BLaER1 (cell line): Measurements from ENCODE around the gene UBE2L6.

Experiments used
- H3K27ac ChIP-seq: shearing (Covaris generic); formaldehyde crosslinking; 2 replicates; pipeline ENCODE4 v1.8.1; 2022
- H3K27me3 ChIP-seq: shearing (Covaris generic); formaldehyde crosslinking; 2 replicates; pipeline ENCODE4 v1.8.1; 2022
- H3K36me3 ChIP-seq: shearing (Covaris generic); formaldehyde crosslinking; 2 replicates; pipeline ENCODE4 v1.8.1; 2022
- H3K4me1 ChIP-seq: shearing (Covaris generic); formaldehyde crosslinking; 2 replicates; pipeline ENCODE4 v1.8.1; 2022
- H3K4me2 ChIP-seq: shearing (Covaris generic); formaldehyde crosslinking; 2 replicates; pipeline ENCODE4 v1.8.1; 2022
- H3K4me3 ChIP-seq: shearing (Covaris generic); formaldehyde crosslinking; 2 replicates; pipeline ENCODE4 v1.8.1; 2022
- H3K9ac ChIP-seq: shearing (Covaris generic); formaldehyde crosslinking; 2 replicates; pipeline ENCODE4 v1.8.1; 2022
- H3K9me3 ChIP-seq: shearing (Covaris generic); formaldehyde crosslinking; 2 replicates; pipeline ENCODE4 v1.8.1; 2022
- H4K20me1 ChIP-seq: shearing (Covaris generic); formaldehyde crosslinking; 2 replicates; pipeline ENCODE4 v1.8.1; 2022
- Cebpa-rat ChIP-seq: shearing (Covaris generic); IDR thresholded peaks from 2 replicates; pipeline ENCODE4 v1.8.1; 2022

The UBE2L6 gene

GRCh38 chr11:57514538-57515331, 52.7 kb downstream of the UBE2L6 start:
- peaks cover 25% of the 10 kb centered on the region; the same call in 1 of the 2 replicates for H4K20me1 ChIP-seq
- peak overlapping the region; percentile 91 for H3K9ac ChIP-seq
- H3K4me2 ChIP-seq = peak overlapping the region; percentile 97
- peak overlapping the region; percentile 88 for H3K27ac ChIP-seq
- no peaks in the 10 kb centered on the region for H3K27me3 ChIP-seq
- H3K4me3 ChIP-seq = peak overlapping the region; percentile 88
- peaks cover 23% of the 10 kb centered on the region; the same call in 1 of the 2 replicates for H3K36me3 ChIP-seq
- no peak for TF ChIP-seq Cebpa-rat
- peaks cover 39% of the 10 kb centered on the region for H3K4me1 ChIP-seq
- no peaks in the 10 kb centered on the region for H3K9me3 ChIP-seq

GRCh38 chr11:57513911-57514537, 53.4 kb downstream of the UBE2L6 start:
- Histone ChIP-seq H3K9me3 (no peaks in the 10 kb centered on the region), H4K20me1 (peaks cover 25% of the 10 kb centered on the region; the same call in 1 of the 2 replicates), H3K27ac (peak overlapping the region; percentile 88), H3K4me1 (peaks cover 41% of the 10 kb centered on the region), H3K4me2 (peak overlapping the region; percentile 97), H3K4me3 (peak overlapping the region; percentile 88), H3K27me3 (no peaks in the 10 kb centered on the region), H3K36me3 (peaks cover 24% of the 10 kb centered on the region; the same call in 1 of the 2 replicates), H3K9ac (peak overlapping the region; percentile 91)
- no peak for TF ChIP-seq Cebpa-rat

- Histone ChIP-seq H3K9ac (peak overlapping the region; percentile 91), H4K20me1 (peaks cover 25% of the 10 kb centered on the region; the same call in 1 of the 2 replicates), H3K4me1 (peaks cover 47% of the 10 kb centered on the region), H3K4me2 (peak overlapping the region; percentile 97), H3K9me3 (no peaks in the 10 kb centered on the region), H3K27me3 (no peaks in the 10 kb centered on the region), H3K36me3 (peaks cover 30% of the 10 kb centered on the region; the same call in 1 of the 2 replicates), H3K4me3 (peak overlapping the region; percentile 88), H3K27ac (peak overlapping the region; percentile 88; the same call in 1 of the 2 replicates)
- no peak for TF ChIP-seq Cebpa-rat
Measured at GRCh38 chr11:57513452-57513795, 54.0 kb downstream of the UBE2L6 start.

- TF ChIP-seq Cebpa-rat = no peak
- peaks cover 25% of the 10 kb centered on the region; the same call in 1 of the 2 replicates for H4K20me1 ChIP-seq
- peak overlapping the region; percentile 88; the same call in 1 of the 2 replicates for H3K4me3 ChIP-seq
- peaks cover 50% of the 10 kb centered on the region for H3K4me1 ChIP-seq
- H3K27me3 ChIP-seq = no peaks in the 10 kb centered on the region
- peaks cover 36% of the 10 kb centered on the region; the same call in 1 of the 2 replicates for H3K36me3 ChIP-seq
- 0 out of 2 replicates have a peak overlapping the region, but pooled peaks have one; percentile 88 for H3K27ac ChIP-seq
- peak overlapping the region; percentile 97 for H3K4me2 ChIP-seq
- no peaks in the 10 kb centered on the region for H3K9me3 ChIP-seq
- H3K9ac ChIP-seq = peak overlapping the region; percentile 91; the same call in 1 of the 2 replicates
Measured at GRCh38 chr11:57512646-57513451, 54.6 kb downstream of the UBE2L6 start.

- Histone ChIP-seq H3K4me2 (peak overlapping the region; percentile 97; the same call in 1 of the 2 replicates), H3K27ac (no peak overlapping the region), H3K27me3 (no peaks in the 10 kb centered on the region), H4K20me1 (peaks cover 32% of the 10 kb centered on the region; the same call in 1 of the 2 replicates), H3K4me1 (peaks cover 50% of the 10 kb centered on the region), H3K9me3 (no peaks in the 10 kb centered on the region), H3K36me3 (peaks cover 46% of the 10 kb centered on the region), H3K4me3 (no peak overlapping the region), H3K9ac (no peak overlapping the region)
- no peak for TF ChIP-seq Cebpa-rat
Measured at GRCh38 chr11:57511741-57512430, 55.6 kb downstream of the UBE2L6 start.

- no peak for TF ChIP-seq Cebpa-rat
- Histone ChIP-seq H3K36me3 (peaks cover 77% of the 10 kb centered on the region), H3K4me1 (peaks cover 34% of the 10 kb centered on the region), H3K27ac (no peak overlapping the region), H3K4me3 (no peak overlapping the region), H4K20me1 (peaks cover 63% of the 10 kb centered on the region; the same call in 1 of the 2 replicates), H3K27me3 (no peaks in the 10 kb centered on the region), H3K9me3 (no peaks in the 10 kb centered on the region), H3K9ac (no peak overlapping the region), H3K4me2 (no peak overlapping the region)
Measured at GRCh38 chr11:57508341-57509170, 58.9 kb downstream of the UBE2L6 start.

GRCh38 chr11:57506522-57506921, 61.0 kb downstream of the UBE2L6 start:
- Histone ChIP-seq H3K4me3 (no peak overlapping the region), H3K36me3 (peaks cover 84% of the 10 kb centered on the region)

GRCh38 chr11:57504511-57504910, 63.0 kb downstream of the UBE2L6 start:
- Histone ChIP-seq H3K9me3 (no peaks in the 10 kb centered on the region), H3K36me3 (peaks cover 93% of the 10 kb centered on the region), H3K4me1 (peaks cover 24% of the 10 kb centered on the region), H3K4me2 (no peak overlapping the region), H3K4me3 (no peak overlapping the region), H3K27me3 (no peaks in the 10 kb centered on the region), H3K9ac (no peak overlapping the region), H3K27ac (no peak overlapping the region), H4K20me1 (peaks cover 79% of the 10 kb centered on the region)
- TF ChIP-seq Cebpa-rat = no peak

More at GRCh38 chr11:57506522-57506921, 61.0 kb downstream of the UBE2L6 start:
- no peak for TF ChIP-seq Cebpa-rat
- Histone ChIP-seq H3K27me3 (no peaks in the 10 kb centered on the region), H4K20me1 (peaks cover 63% of the 10 kb centered on the region), H3K4me2 (no peak overlapping the region), H3K9ac (no peak overlapping the region), H3K27ac (no peak overlapping the region), H3K4me1 (peaks cover 13% of the 10 kb centered on the region), H3K9me3 (no peaks in the 10 kb centered on the region)
